CD4-positive, alpha-beta memory T cell (primary cell): ENCODE data around the gene SIGLEC11. TPM values are rescaled to one million over a fixed set of nuclear protein-coding genes. Genes with fewer than 3 reads are reported as not detected.
"Not testable (repeated sequence)": the region's sequence is repeated elsewhere in the genome, so short reads cannot be mapped to it uniquely, and the experiment has no call there.

Source experiments
- CTCF ChIA-PET: fragments of 350-600 bp; sonication (Branson Sonifier 250); formaldehyde crosslinking; loops from one replicate; lab custom pipeline; 2021; ENCODE audit warnings: inconsistent platforms; ENCODE audit not compliant: partially characterized antibody; lab: Charles Lee
- POLR2A ChIA-PET: fragments of 350-600 bp; sonication (Branson Sonifier 250); formaldehyde crosslinking; loops from one replicate; lab custom pipeline; 2021; ENCODE audit not compliant: partially characterized antibody; lab: Charles Lee
- DNase-seq, 5 donors: peaks; one replicate each; pipeline versions ENCODE4 v3.0.0 to v3.0.0-alpha.2; 2020 to 2022; ENCODE audit warnings: mixed read lengths in 1 of 5
- H3K27ac ChIP-seq: one replicate; pipeline ENCODE4 v1.7.0; 2013; ENCODE audit warnings: low read depth, low read length
- H3K27me3 ChIP-seq: 2 replicates; pipeline ENCODE4 v1.7.0; 2013; ENCODE audit warnings: mild to moderate bottlenecking, low read length, moderate library complexity; ENCODE audit not compliant: insufficient read depth
- H3K36me3 ChIP-seq: 2 replicates; pipeline ENCODE4 v1.7.0; 2013; ENCODE audit warnings: mild to moderate bottlenecking, low read length, moderate library complexity; ENCODE audit not compliant: insufficient read depth
- H3K4me1 ChIP-seq: 2 replicates; pipeline ENCODE4 v1.7.0; 2013; ENCODE audit warnings: mild to moderate bottlenecking, low read length, moderate library complexity; ENCODE audit not compliant: insufficient read depth
- H3K4me3 ChIP-seq, 2 donors: one replicate each; pipeline ENCODE4 v1.7.0; 2013; ENCODE audit warnings: low read length in 2 of 2, mild to moderate bottlenecking in 1 of 2
- H3K9me3 ChIP-seq, 2 donors: one replicate each; pipeline ENCODE4 v1.7.0; 2013; ENCODE audit warnings: low read length in 2 of 2, control low read depth in 1 of 2; ENCODE audit not compliant: control insufficient read depth in 1 of 2
- H3K27ac Mint-ChIP-seq, 7 donors: one replicate each; pipeline ENCODE4 v1.8.0; 2020 to 2021; ENCODE audit warnings: mixed read lengths in 7 of 7, mild to moderate bottlenecking in 6 of 7, inconsistent platforms in 3 of 7, moderate library complexity in 3 of 7
- H3K27me3 Mint-ChIP-seq, 2 donors: one replicate each; pipeline ENCODE4 v1.8.0; 2020 to 2021; ENCODE audit warnings: mixed read lengths in 2 of 2
- H3K36me3 Mint-ChIP-seq, 2 donors: one replicate each; pipeline ENCODE4 v1.8.0; 2020 to 2021; ENCODE audit warnings: mixed read lengths in 2 of 2, inconsistent platforms in 1 of 2, mild to moderate bottlenecking in 1 of 2
- H3K4me1 Mint-ChIP-seq, 4 donors: one replicate each; pipeline ENCODE4 v1.8.0; 2020 to 2021; ENCODE audit warnings: mixed read lengths in 4 of 4, mild to moderate bottlenecking in 1 of 4
- H3K4me3 Mint-ChIP-seq, 8 donors: one replicate each; pipeline ENCODE4 v1.8.0; 2020 to 2021; ENCODE audit warnings: mixed read lengths in 8 of 8, mild to moderate bottlenecking in 7 of 8, moderate library complexity in 6 of 8, inconsistent platforms in 3 of 8
- H3K9me3 Mint-ChIP-seq, 8 donors: one replicate each; pipeline ENCODE4 v1.8.0; 2020 to 2021; ENCODE audit warnings: mixed read lengths in 8 of 8, mild to moderate bottlenecking in 5 of 8, inconsistent platforms in 3 of 8, moderate library complexity in 1 of 8
- intact Hi-C: fragments of 100-400 bp; cut with micrococcal nuclease; formaldehyde crosslinking; loops from one replicate; pipeline ENCODE4 v1.15.1; 2023
- polyA plus RNA-seq, 2 donors: library from polyadenylated mRNA; unstranded; fragments of 300-500 nt; fragmentation: Illumina TruSeq; gene quantifications; one replicate each; pipeline ENCODE4 v1.2.3, GENCODE V29; 2021
- total RNA-seq, 2 experiments: library from RNA; stranded (reverse); gene quantifications; one replicate each; pipeline ENCODE4 v1.2.3, GENCODE V29; 2021

The SIGLEC11 gene
- total and polyA plus RNA-seq, 4 experiments from 2014 or later = not detected

DNA sequence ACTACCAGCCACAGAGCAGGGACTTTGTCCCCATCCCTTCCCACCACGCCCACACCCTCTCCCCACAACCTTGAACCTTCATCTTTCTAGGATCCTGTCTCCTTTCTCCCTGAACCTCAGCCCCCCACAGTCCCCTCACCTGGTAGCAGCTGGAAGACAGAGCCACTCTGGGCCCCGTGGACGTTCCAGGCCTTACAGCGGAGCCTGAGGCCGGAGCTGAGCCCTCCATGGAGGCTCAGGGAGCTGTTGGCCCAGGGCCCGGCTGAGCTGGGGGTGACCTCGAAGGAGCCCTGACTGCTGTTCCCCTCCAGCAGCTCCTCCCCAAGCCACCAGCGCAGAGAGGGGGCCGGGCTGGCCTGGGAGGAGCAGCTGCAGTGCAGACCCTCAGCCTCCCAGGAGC, 2.8 kb downstream of the SIGLEC11 start:
- H3K27me3 ChIP-seq, H3K27ac Mint-ChIP-seq, H3K36me3 Mint-ChIP-seq, intact Hi-C loops, H3K9me3 Mint-ChIP-seq, H3K4me3 ChIP-seq, H3K4me3 Mint-ChIP-seq, H3K27ac ChIP-seq, DNase-seq, H3K36me3 ChIP-seq, CTCF ChIA-PET, H3K4me1 ChIP-seq, H3K9me3 ChIP-seq, H3K4me1 Mint-ChIP-seq, POLR2A ChIA-PET: not testable (repeated sequence)
- H3K27me3 Mint-ChIP-seq = peaks cover 6 to 14% of the 10 kb centered on the region in 2 donors

DNA sequence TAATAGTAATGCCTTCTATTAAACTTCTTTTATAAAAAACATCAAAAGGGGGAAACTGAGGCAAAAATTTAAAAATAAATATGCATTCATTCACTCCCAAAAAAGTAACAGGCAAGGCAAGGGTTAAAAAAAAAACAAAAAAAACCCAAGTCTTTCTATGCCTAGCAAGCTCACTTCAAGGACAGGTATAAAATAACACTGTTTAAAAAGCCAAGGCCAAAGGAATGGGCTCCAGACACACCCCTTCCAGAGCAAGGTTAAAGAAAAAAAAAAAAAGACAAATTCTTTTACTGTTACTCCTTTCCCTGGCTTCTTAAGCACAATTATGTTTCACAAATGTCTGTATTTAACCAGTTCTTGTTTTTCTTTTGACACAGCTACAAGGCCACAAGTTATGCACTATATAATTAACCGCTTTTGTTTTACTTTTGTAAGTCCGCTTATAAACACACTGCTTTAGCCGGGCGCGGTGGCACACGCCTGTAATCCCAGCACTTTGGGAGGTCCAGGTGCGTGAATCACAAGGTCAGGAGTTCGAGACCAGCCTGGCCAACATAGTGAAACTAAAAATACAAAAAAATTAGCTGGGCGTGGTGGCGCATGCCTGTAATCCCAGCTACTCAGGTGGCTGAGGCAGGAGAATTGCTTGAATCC, 3.6 kb downstream of the SIGLEC11 start:
- Mint-ChIP-seq H3K27ac (no peak overlapping the region), H3K9me3 (peaks cover 0 to 8% (median 0%) of the 10 kb centered on the region in 8 donors), H3K4me3 (no peak overlapping the region), H3K36me3 (no peaks in the 10 kb centered on the region), H3K27me3 (peaks cover 6 to 14% of the 10 kb centered on the region in 2 donors), H3K4me1 (no peaks in the 10 kb centered on the region)
- no peak for DNase-seq
- intact Hi-C loops = no loop called here
- CTCF ChIA-PET = no interaction called here
- no peaks in the 10 kb centered on the region for H3K36me3 ChIP-seq
- no peaks in the 10 kb centered on the region for H3K4me1 ChIP-seq
- no peaks in the 10 kb centered on the region for H3K9me3 ChIP-seq
- POLR2A ChIA-PET = no interaction called here
- H3K27ac ChIP-seq = no peak overlapping the region
- H3K4me3 ChIP-seq = no peak overlapping the region
- no peaks in the 10 kb centered on the region for H3K27me3 ChIP-seq

DNA sequence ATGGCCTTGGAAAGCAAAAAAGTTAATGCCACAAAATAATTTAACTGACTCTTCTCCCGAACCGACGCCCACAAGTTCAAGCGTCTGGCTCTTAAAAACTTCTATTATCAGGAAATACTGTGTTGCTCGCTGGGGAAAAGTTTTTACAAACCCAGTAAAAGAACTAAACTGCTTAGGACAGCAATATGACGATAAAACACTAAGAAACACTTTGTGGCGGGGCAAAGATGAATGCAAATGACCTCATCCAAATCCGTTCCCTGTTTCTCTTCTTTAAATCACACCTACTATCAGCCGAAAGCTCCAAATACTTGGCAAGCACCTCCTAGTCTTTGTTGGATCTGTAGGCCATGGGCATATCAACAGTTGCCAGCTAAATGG, 4.9 kb downstream of the SIGLEC11 start:
- Histone ChIP-seq H3K27ac (no peak overlapping the region), H3K36me3 (no peaks in the 10 kb centered on the region), H3K4me1 (no peaks in the 10 kb centered on the region), H3K4me3 (no peak overlapping the region), H3K27me3 (no peaks in the 10 kb centered on the region), H3K9me3 (no peaks in the 10 kb centered on the region)
- Mint-ChIP-seq H3K9me3 (peaks cover 0 to 2% (median 0%) of the 10 kb centered on the region in 8 donors), H3K36me3 (no peaks in the 10 kb centered on the region), H3K4me3 (no peak overlapping the region), H3K27ac (no peak overlapping the region), H3K27me3 (peaks cover 3 to 17% of the 10 kb centered on the region in 2 donors), H3K4me1 (no peaks in the 10 kb centered on the region)
- DNase-seq = no peak
- intact Hi-C loops = no loop called here
- ChIA-PET CTCF (no interaction called here), POLR2A (no interaction called here)

DNA sequence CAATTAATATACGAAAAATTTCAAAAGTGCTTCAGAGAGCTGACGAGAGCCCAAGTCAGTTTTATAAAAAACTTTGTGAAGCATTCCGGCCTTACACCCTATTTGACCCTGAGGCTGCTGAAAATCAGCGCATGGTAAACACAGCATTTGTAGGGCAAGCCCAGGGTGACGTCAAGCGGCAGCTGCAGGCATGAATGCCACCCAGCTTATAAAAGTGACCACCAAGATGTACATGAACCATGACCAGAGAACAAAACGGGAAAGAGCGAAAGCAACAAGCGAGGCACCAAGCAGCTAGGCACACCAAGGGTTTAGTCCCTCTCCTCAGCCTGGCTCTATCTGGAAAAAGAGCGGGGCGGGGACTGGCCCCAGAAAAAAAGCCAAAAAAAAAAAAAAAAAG, 6.0 kb downstream of the SIGLEC11 start:
- CTCF ChIA-PET = interaction anchor here (0.7 to 1.1 kb wide), 2 partner anchors 24 to 31 kb away, joined by 3 read pairs; no protein-coding TSS in a partner anchor
- intact Hi-C loops = no loop called here

DNA sequence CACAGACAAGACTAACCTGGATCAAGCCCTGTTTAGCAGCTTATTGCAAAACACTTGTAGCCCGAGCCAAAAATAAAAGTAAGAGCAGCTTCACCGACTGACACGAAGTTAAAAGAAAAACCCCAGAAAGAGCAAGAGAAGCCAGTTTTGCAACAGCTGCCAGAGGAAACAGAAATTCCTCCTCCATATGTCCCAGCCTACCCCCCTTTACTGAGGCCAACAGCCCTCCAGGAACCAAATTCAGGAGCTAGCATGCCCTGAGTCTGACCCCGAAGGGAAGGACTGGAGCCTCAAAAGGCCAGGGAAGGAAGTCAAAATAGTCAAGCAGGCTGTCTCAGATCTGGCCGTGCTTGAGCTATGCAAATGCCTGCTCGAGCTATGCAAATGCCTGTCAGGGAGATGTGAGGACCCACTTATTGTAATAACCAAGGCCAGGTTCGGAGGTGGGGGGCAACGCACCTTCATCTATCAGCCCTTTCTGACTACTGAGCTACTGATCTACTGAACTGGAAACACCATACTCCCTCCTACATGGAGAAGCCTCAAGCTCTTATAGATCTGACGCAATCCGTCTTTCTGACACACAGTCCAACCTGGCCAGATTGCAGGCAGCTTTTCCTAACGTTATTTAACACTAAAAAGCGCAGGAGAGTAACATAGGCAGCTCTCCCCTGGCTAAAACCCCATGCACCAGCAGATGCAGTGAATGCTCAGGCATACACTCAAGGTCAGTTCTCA, 6.7 kb downstream of the SIGLEC11 start:
- H3K4me1 Mint-ChIP-seq = no peaks in the 10 kb centered on the region
- intact Hi-C loops = no loop called here
- H3K9me3 Mint-ChIP-seq = peaks cover 0 to 2% (median 0%) of the 10 kb centered on the region in 8 donors
- ChIA-PET POLR2A (no interaction called here), CTCF (interaction anchor here (0.7 to 1.2 kb wide), 3 partner anchors 16 to 31 kb away, joined by 3 read pairs; no protein-coding TSS in a partner anchor)
- H3K27me3 Mint-ChIP-seq = peaks cover 5 to 17% of the 10 kb centered on the region in 2 donors
- H3K4me3 Mint-ChIP-seq = no peak overlapping the region
- Histone ChIP-seq H3K27ac (no peak overlapping the region), H3K27me3 (no peaks in the 10 kb centered on the region), H3K9me3 (no peaks in the 10 kb centered on the region), H3K36me3 (no peaks in the 10 kb centered on the region), H3K4me1 (no peaks in the 10 kb centered on the region), H3K4me3 (no peak overlapping the region)
- H3K36me3 Mint-ChIP-seq = no peaks in the 10 kb centered on the region
- peak overlapping the region in 1 of 7 donors; percentile 60 for H3K27ac Mint-ChIP-seq
- DNase-seq = no peak

More for the DNA sequence above, 6.0 kb downstream of the SIGLEC11 start:
- H3K4me3 ChIP-seq = no peak overlapping the region
- no peak for DNase-seq
- Mint-ChIP-seq H3K27me3 (peaks cover 5 to 17% of the 10 kb centered on the region in 2 donors), H3K36me3 (no peaks in the 10 kb centered on the region), H3K9me3 (peaks cover 0 to 2% (median 0%) of the 10 kb centered on the region in 8 donors), H3K4me1 (no peaks in the 10 kb centered on the region), H3K27ac (no peak overlapping the region), H3K4me3 (no peak overlapping the region)
- H3K27ac ChIP-seq = no peak overlapping the region
- H3K27me3 ChIP-seq = no peaks in the 10 kb centered on the region
- POLR2A ChIA-PET = no interaction called here
- no peaks in the 10 kb centered on the region for H3K9me3 ChIP-seq
- H3K4me1 ChIP-seq = no peaks in the 10 kb centered on the region
- no peaks in the 10 kb centered on the region for H3K36me3 ChIP-seq

DNA sequence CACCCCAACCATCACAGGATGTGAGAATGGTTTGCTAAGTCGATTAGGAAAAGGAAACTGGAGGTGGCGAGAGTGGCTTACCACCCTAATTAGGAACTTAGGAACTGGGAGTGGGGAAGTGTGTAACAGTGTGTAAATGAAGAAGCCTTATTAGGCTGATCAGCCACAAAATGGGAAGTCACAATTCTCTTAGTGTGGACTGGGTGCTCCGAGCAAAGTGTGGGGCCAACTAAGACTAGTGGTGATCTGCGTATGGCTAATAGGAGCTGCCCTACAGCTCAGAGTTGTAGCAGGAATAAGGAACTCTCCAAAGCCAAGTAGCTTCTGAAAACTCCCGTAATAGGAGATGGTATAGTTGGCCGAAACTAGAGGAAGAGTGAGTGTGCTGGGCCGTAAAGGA, 7.6 kb downstream of the SIGLEC11 start:
- H3K4me1 Mint-ChIP-seq = no peaks in the 10 kb centered on the region
- Histone ChIP-seq H3K9me3 (no peaks in the 10 kb centered on the region), H3K4me1 (no peaks in the 10 kb centered on the region), H3K4me3 (no peak overlapping the region), H3K27me3 (no peaks in the 10 kb centered on the region), H3K36me3 (no peaks in the 10 kb centered on the region), H3K27ac (no peak overlapping the region)
- no peak overlapping the region for H3K4me3 Mint-ChIP-seq
- intact Hi-C loops = no loop called here
- DNase-seq = no peak
- peaks cover 0 to 2% (median 0%) of the 10 kb centered on the region in 8 donors for H3K9me3 Mint-ChIP-seq
- POLR2A ChIA-PET = no interaction called here
- CTCF ChIA-PET = interaction anchor here (1.2 kb wide), 1 partner anchor 15 kb away, joined by 3 read pairs; no protein-coding TSS in a partner anchor
- peaks cover 6 to 17% of the 10 kb centered on the region in 2 donors for H3K27me3 Mint-ChIP-seq
- no peaks in the 10 kb centered on the region for H3K36me3 Mint-ChIP-seq
- no peak overlapping the region for H3K27ac Mint-ChIP-seq

DNA sequence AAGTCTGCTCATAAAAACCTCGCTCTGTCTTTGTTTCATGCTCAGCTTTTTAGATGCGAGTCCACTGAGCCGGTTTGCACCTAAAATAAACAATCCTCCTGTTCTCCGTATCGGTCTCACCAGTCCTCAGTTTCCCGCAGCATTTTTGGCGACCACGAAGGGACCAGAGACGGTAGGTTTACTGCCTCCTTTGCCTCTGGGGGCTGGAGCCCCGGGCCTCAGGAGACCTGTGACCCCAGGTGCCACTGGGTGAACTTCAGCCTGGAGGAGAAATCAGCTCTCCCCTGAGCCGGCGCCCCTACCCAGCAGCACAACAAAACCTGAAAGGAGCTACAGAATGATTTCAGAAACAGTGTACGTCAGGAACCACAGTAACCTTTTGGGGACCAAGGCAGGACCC, 8.1 kb downstream of the SIGLEC11 start:
- H3K27ac Mint-ChIP-seq = no peak overlapping the region
- POLR2A ChIA-PET = no interaction called here
- no peaks in the 10 kb centered on the region for H3K36me3 Mint-ChIP-seq
- H3K27me3 ChIP-seq = no peaks in the 10 kb centered on the region
- H3K4me3 ChIP-seq = no peak overlapping the region
- H3K4me3 Mint-ChIP-seq = no peak overlapping the region
- intact Hi-C loops = no loop called here
- H3K9me3 ChIP-seq = no peaks in the 10 kb centered on the region
- DNase-seq = no peak
- no peaks in the 10 kb centered on the region for H3K4me1 Mint-ChIP-seq
- no peak overlapping the region for H3K27ac ChIP-seq
- peaks cover 0 to 2% (median 0%) of the 10 kb centered on the region in 8 donors for H3K9me3 Mint-ChIP-seq
- no peaks in the 10 kb centered on the region for H3K36me3 ChIP-seq
- H3K4me1 ChIP-seq = no peaks in the 10 kb centered on the region
- CTCF ChIA-PET = interaction anchor here (1.2 kb wide), 1 partner anchor 15 kb away, joined by 3 read pairs; no protein-coding TSS in a partner anchor
- peaks cover 5 to 15% of the 10 kb centered on the region in 2 donors for H3K27me3 Mint-ChIP-seq
